ENCODE data around the gene CLSTN2. TPM values are rescaled to one million over a fixed set of nuclear protein-coding genes. Genes with fewer than 3 reads are reported as not detected.

The CLSTN2 gene
- total RNA-seq, 4 donors from 2014 or later, result 13.4 to 21.3 (median 19.4) TPM

DNA sequence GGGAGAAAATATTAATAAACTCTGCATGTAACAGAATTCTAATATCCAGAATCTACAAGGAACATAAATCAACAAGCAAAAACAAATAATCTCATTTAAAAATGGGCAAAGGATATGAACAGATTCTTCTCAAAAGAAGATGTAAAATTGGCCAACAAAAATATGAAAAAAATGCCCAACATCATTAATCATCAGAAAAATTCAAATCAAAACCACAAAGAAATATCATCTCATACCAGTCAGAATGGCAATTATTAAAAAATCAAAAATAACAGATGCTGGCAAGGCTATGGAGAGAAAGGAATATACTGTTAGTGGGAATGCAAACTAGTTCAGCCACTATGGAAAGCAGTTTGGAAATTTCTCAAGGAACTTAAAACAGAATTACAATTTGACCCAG is 592.2 kb downstream of the CLSTN2 start:
- Histone ChIP-seq H3K36me3 (no peaks in the 10 kb centered on the region), H3K27ac (no peak overlapping the region), H3K9me3 (no peaks in the 10 kb centered on the region), H3K4me1 (peaks cover 0 to 8% (median 0%) of the 10 kb centered on the region in 4 donors), H3K27me3 (no peaks in the 10 kb centered on the region), H3K4me3 (no peak overlapping the region)
- no peak for TF ChIP-seq POLR2A (IDR thresholded peaks at IDR 0.05)
- TF ChIP-seq EP300 (IDR thresholded peaks at IDR 0.05), result no peak
- TF ChIP-seq, protein P1, sequence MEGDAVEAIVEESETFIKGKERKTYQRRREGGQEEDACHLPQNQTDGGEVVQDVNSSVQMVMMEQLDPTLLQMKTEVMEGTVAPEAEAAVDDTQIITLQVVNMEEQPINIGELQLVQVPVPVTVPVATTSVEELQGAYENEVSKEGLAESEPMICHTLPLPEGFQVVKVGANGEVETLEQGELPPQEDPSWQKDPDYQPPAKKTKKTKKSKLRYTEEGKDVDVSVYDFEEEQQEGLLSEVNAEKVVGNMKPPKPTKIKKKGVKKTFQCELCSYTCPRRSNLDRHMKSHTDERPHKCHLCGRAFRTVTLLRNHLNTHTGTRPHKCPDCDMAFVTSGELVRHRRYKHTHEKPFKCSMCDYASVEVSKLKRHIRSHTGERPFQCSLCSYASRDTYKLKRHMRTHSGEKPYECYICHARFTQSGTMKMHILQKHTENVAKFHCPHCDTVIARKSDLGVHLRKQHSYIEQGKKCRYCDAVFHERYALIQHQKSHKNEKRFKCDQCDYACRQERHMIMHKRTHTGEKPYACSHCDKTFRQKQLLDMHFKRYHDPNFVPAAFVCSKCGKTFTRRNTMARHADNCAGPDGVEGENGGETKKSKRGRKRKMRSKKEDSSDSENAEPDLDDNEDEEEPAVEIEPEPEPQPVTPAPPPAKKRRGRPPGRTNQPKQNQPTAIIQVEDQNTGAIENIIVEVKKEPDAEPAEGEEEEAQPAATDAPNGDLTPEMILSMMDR (IDR thresholded peaks at IDR 0.05), result no peak
- DNase-seq (ENCODE audit: low spot score in 2 of 2), result no peak

DNA sequence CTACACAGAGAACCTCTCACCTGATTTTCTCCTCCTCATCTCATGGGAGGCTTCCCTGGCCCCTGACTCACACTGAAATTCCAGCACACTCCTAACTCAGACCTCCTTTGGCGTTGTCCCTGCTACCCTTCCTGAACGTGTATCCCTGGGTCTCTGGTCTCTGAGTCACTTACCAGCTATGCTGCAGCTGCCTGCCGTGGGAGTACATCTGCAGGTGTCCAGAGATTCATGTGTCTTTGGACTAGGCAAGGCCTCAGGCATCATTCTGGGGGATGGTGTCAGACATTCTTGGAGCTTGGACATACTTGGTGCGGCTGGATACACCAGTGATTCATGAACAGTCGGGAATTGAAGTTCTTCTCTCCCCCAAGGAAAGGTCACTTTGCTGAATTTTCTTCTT is 594.1 kb downstream of the CLSTN2 start:
- Histone ChIP-seq H3K4me1 (peaks cover 0 to 8% (median 0%) of the 10 kb centered on the region in 4 donors), H3K9me3 (no peaks in the 10 kb centered on the region), H3K27ac (no peak overlapping the region), H3K36me3 (no peaks in the 10 kb centered on the region), H3K27me3 (no peaks in the 10 kb centered on the region), H3K4me3 (no peak overlapping the region)
- TF ChIP-seq, protein P1 (IDR thresholded peaks at IDR 0.05), result no peak
- TF ChIP-seq EP300 (IDR thresholded peaks at IDR 0.05) (no peak), POLR2A (IDR thresholded peaks at IDR 0.05) (no peak)
- 43 to 48% methylated on average over 5 of the region's 5 CpGs for WGBS, 2 donors
- no peak for DNase-seq (ENCODE audit: low spot score in 2 of 2)

DNA sequence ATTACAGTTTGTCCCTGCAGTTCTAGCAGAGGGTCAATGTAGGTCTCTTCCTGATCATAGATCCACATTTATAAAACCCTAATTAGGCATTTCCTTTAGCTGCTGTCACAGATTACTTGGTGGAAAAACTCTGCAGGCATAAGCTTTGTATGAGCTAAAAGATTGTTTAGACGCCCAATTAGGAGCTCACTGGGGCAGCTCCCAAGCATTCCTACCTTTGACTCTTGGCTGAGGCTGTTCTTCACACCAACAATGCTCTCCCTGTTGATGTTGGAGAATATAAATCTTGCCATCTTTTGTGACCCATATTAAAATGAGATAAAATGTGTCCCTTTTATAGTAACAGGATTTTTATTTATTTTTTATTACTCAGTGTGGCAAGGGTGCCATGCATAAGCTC is 594.6 kb downstream of the CLSTN2 start:
- H3K9me3 ChIP-seq, result no peaks in the 10 kb centered on the region
- no peaks in the 10 kb centered on the region for H3K36me3 ChIP-seq
- 12 to 21% methylated on average over 1 of the region's 1 CpG for WGBS, 2 donors
- no peak overlapping the region for H3K27ac ChIP-seq
- no peak for DNase-seq (ENCODE audit: low spot score in 2 of 2)
- no peak overlapping the region for H3K4me3 ChIP-seq
- H3K4me1 ChIP-seq, result peaks cover 0 to 8% (median 0%) of the 10 kb centered on the region in 4 donors
- TF ChIP-seq EP300 (IDR thresholded peaks at IDR 0.05), result no peak
- TF ChIP-seq POLR2A (IDR thresholded peaks at IDR 0.05), result no peak
- TF ChIP-seq, protein P1 (IDR thresholded peaks at IDR 0.05), result no peak
- H3K27me3 ChIP-seq, result no peaks in the 10 kb centered on the region

GRCh38 chr3:140530131-140530530 is 595.1 kb downstream of the CLSTN2 start:
- Histone ChIP-seq H3K36me3 (no peaks in the 10 kb centered on the region), H3K27ac (no peak overlapping the region), H3K27me3 (no peaks in the 10 kb centered on the region), H3K9me3 (no peaks in the 10 kb centered on the region), H3K4me1 (peaks cover 0 to 8% (median 0%) of the 10 kb centered on the region in 4 donors), H3K4me3 (no peak overlapping the region)
- 72 to 73% methylated on average over 2 of the region's 2 CpGs for whole genome bisulfite sequencing, 2 donors
- TF ChIP-seq, protein P1 (IDR thresholded peaks at IDR 0.05), result no peak
- TF ChIP-seq POLR2A (IDR thresholded peaks at IDR 0.05) (no peak), EP300 (IDR thresholded peaks at IDR 0.05) (no peak)
- no peak for DNase-seq (ENCODE audit: low spot score in 2 of 2)

DNA sequence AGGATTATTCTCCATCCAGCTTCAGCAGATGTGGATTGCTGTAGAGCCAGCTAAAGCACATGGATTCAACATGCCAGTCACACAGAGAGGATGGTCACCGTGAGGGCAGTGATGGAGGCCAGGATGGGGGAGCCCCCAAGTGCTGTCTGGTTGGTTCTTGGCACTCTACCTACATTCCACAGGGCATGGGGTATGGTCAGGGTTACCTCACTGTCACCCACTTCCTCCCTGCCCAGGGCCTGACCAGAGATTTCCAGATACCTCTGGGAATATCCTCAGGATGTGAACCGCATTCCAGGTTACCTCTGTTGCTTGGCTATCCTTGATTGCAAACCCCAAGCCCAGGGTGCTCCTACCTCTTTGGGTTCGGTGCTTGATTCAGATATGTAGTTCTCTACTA is 595.6 kb downstream of the CLSTN2 start:
- DNase-seq (ENCODE audit: low spot score in 2 of 2), result no peak

More for the DNA sequence above, 595.6 kb downstream of the CLSTN2 start:
- Histone ChIP-seq H3K4me1 (peaks cover 0 to 8% (median 0%) of the 10 kb centered on the region in 4 donors), H3K9me3 (no peaks in the 10 kb centered on the region), H3K36me3 (no peaks in the 10 kb centered on the region), H3K27me3 (no peaks in the 10 kb centered on the region), H3K27ac (no peak overlapping the region), H3K4me3 (no peak overlapping the region)
- no peak for TF ChIP-seq EP300 (IDR thresholded peaks at IDR 0.05)
- TF ChIP-seq, protein P1 (IDR thresholded peaks at IDR 0.05), result no peak
- 93% methylated on average over 3 of the region's 3 CpGs for WGBS, 2 donors

All from tibial nerve (tissue), 4 donors.